Sigmoid colon (tissue), 4 donors: Measurements from ENCODE around the gene CLCN7.

Source experiments
- EP300 ChIP-seq, 4 donors: sonication (generic); formaldehyde crosslinking; IDR thresholded peaks; one replicate each; pipeline ENCODE4 v1.6.1; 2017; ENCODE audit warnings: antibody characterized with exemption in 4 of 4
- POLR2A ChIP-seq, 2 donors: fragments of 450-650 bp; IDR thresholded peaks; one replicate each; pipeline ENCODE4 v1.6.1; 2016; ENCODE audit warnings: antibody characterized with exemption in 2 of 2, mild to moderate bottlenecking in 2 of 2, moderate library complexity in 2 of 2
- POLR2AphosphoS5 ChIP-seq, 4 donors: sonication (generic); formaldehyde crosslinking; IDR thresholded peaks; one replicate each; pipeline ENCODE4 v1.6.1; 2017; ENCODE audit warnings: antibody characterized with exemption in 4 of 4
- TF ChIP-seq, protein P1 (sequence below), 4 experiments: fragments of 450-650 bp in 3 of 4; fragments of 200-600 bp in 1 of 4; IDR thresholded peaks; one replicate each; pipeline ENCODE4 v1.5.1; 2016 to 2019; ENCODE audit warnings: antibody characterized with exemption in 4 of 4, mild to moderate bottlenecking in 3 of 4, moderate library complexity in 2 of 4

DNA sequence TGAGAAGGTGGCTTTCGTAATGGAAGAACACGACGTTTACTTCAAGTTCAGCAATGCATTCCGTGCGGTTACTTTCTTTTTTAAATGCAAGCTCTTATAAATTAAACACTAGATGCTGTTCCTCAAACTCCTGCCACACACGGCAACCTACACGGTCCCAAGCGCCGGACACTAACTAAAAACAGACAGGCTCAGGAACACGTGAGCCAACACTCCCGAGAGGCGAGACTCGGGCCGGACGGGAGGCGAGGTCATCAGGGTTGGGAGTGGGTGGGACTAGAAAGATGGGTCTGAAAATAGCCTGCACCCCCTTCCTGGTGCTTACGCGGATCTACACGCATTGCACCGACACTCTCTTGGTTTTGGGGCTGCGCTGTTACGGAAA lies 6.4 kb downstream of the CLCN7 start:
- TF ChIP-seq, protein P1, sequence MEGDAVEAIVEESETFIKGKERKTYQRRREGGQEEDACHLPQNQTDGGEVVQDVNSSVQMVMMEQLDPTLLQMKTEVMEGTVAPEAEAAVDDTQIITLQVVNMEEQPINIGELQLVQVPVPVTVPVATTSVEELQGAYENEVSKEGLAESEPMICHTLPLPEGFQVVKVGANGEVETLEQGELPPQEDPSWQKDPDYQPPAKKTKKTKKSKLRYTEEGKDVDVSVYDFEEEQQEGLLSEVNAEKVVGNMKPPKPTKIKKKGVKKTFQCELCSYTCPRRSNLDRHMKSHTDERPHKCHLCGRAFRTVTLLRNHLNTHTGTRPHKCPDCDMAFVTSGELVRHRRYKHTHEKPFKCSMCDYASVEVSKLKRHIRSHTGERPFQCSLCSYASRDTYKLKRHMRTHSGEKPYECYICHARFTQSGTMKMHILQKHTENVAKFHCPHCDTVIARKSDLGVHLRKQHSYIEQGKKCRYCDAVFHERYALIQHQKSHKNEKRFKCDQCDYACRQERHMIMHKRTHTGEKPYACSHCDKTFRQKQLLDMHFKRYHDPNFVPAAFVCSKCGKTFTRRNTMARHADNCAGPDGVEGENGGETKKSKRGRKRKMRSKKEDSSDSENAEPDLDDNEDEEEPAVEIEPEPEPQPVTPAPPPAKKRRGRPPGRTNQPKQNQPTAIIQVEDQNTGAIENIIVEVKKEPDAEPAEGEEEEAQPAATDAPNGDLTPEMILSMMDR (IDR thresholded peaks at IDR 0.05): no peak
- TF ChIP-seq POLR2A (IDR thresholded peaks at IDR 0.05): no peak
- TF ChIP-seq POLR2AphosphoS5 (IDR thresholded peaks at IDR 0.05): no peak
- TF ChIP-seq EP300 (IDR thresholded peaks at IDR 0.05): no peak
